ENCODE results near the gene TRIM25.
"Not testable (repeated sequence)": the region's sequence is repeated elsewhere in the genome, so short reads cannot be mapped to it uniquely, and the experiment has no call there.

TRIM25 gene, protein sequence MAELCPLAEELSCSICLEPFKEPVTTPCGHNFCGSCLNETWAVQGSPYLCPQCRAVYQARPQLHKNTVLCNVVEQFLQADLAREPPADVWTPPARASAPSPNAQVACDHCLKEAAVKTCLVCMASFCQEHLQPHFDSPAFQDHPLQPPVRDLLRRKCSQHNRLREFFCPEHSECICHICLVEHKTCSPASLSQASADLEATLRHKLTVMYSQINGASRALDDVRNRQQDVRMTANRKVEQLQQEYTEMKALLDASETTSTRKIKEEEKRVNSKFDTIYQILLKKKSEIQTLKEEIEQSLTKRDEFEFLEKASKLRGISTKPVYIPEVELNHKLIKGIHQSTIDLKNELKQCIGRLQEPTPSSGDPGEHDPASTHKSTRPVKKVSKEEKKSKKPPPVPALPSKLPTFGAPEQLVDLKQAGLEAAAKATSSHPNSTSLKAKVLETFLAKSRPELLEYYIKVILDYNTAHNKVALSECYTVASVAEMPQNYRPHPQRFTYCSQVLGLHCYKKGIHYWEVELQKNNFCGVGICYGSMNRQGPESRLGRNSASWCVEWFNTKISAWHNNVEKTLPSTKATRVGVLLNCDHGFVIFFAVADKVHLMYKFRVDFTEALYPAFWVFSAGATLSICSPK

DNA sequence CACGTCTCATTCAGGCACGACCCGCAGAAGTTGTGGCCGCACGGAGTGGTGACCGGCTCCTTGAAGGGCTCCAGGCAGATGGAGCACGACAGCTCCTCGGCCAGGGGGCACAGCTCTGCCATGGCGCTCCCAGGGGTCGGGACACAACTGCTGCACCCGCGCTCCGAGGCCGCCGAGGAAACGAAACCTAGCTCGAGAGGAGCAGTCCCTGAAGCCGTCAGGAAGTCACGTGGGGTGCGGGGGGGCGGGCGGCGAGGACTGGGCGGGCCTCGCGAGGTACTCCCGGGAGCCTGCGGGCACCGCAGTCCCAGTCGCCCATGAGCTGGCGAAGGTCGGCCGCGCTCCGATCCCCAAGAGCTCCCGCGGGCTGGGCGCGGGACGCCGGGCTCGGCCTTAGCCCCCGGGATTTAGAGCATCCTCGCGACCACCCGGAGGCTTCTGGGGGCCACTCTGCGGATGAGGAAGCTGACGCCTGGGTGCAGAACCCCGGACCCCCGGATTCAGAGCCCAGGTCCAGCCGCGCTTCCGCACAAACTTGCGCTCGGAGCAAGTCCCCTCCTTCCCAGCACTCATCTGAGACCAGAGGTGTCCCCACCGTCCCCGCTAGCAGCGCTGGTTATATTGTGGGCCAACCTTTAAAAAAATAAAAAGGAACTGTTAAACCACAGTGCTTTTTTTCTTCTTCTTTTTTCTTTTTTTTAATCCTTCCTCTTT is at the start of gene TRIM25:
TRIM25 (minus strand) TSS at position 183 of the 714 bp plus-strand sequence; CDS start at position 122, 61 bp downstream.
- peak; percentile 74 for DNase-seq (ENCODE audit: low read depth, low spot score)

DNA sequence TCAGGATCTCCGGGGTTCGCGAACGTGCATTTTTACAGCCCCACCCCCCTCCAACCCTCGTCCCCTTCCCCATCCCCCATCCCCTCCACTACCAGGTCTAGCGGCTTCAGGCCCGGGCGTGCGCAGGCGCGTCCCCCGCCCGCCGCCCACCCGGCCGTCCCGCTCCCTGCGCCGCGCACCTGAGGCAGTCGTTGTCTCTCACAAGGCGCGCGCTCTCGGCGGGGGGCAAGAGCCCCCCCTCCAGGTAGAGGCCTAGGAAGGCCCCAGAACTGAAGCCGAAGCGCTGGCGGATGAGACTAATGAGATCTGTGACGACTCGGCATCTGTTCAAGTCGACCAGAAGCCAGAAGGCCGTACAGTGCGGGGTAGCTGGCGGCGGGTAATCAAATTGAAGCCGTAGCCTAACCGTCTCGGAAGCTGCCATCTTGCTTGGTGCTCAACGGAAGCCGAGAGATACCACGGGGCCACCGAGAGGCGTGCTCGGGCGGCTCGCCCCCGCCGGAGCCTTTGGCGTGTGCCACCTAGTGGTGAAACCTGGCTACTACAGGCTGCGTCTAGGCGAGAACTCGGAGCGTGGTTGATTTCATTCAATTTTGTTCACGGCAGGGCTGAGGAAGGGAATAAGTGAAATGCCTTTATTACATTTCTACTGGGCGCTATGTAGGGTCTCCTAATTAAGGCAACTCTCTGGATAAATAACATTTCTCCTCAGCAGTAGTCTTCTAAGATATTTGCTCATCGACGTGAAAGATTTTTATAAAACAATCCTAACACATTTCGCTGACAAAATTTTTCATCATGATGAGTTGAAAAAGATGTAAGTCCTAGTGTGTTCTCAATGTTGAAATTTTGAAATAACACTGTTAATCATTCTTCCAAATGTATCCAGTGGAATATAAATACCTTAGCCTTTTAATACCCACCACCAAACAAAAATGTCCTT is 47.0 kb upstream of the TRIM25 start, which contains the start of gene COIL:
COIL (minus strand) TSS at position 455 of the 943 bp plus-strand sequence; CDS start at position 424, 31 bp downstream.
- DNase-seq (ENCODE audit: low read depth, low spot score) = peak; percentile 93

GRCh38 chr17:56956992-56957391 is 43.1 kb upstream of the TRIM25 start:
- no peak for DNase-seq (ENCODE audit: low read depth, low spot score)

- no peak for DNase-seq (ENCODE audit: low read depth, low spot score)
Measured at GRCh38 chr17:56949595-56949994, 35.7 kb upstream of the TRIM25 start.

DNA sequence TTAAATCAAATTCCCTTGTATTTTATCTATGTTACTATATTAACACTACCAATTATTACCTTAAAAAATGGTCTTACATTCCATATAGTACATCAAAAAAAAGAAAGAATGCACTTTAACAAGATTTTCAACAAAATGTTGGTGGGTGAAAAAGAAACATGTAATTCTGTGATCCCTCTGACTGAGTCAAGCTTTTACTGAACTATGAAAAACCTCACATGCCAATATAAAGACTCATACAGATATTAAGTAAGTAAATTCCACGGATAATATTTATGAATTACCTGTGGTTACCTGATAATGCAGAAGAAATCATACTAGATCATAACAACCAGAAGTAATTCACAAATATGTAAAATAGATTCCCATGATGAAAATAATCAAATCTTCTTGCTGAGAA is 34.6 kb upstream of the TRIM25 start:
- DNase-seq (ENCODE audit: low read depth, low spot score) = no peak

GRCh38 chr17:56947741-56948140 is 33.9 kb upstream of the TRIM25 start:
- no peak for DNase-seq (ENCODE audit: low read depth, low spot score)

- no peak for DNase-seq (ENCODE audit: low read depth, low spot score)
Measured at GRCh38 chr17:56945938-56946505, 32.2 kb upstream of the TRIM25 start.

- DNase-seq (ENCODE audit: low read depth, low spot score) = no peak
Measured at GRCh38 chr17:56943505-56944125, 29.8 kb upstream of the TRIM25 start.

DNA sequence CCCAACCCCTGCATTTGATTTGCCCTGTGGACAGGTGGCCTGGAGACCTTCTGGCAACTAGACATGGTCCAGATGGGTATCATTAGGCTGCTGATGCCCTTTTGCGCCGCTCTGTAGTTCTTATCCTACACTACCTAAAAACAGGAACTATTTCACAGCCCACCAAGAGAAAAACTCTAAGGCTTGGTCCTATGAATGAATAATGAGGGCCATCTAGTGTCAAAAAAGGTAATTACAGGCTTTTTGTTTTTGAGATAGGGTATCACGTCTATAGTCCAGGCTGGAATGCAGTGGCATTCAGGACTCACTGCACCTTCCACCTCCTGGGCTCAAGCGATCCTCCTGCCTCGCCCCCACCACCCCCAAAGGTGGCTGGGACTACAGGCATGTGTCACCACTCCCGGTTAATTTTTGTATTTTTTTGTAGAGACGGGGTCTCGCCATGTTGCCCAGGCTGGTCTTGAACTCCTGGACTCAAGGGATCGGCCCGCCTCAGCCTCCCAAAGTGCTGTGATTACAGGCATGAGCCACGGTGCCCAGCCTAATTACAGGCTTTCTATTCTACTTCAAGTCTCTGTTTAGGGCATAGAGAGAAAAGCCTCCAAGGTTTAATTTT is 26.1 kb upstream of the TRIM25 start:
- no peak for DNase-seq (ENCODE audit: low read depth, low spot score)

GRCh38 chr17:56938206-56938605 is 24.4 kb upstream of the TRIM25 start:
- DNase-seq (ENCODE audit: low read depth, low spot score) = not testable (repeated sequence)

- DNase-seq (ENCODE audit: low read depth, low spot score) = no peak
Measured at GRCh38 chr17:56937687-56938086, 23.8 kb upstream of the TRIM25 start.

GRCh38 chr17:56936697-56937322 is 23.0 kb upstream of the TRIM25 start:
- DNase-seq (ENCODE audit: low read depth, low spot score) = no peak

- DNase-seq (ENCODE audit: low read depth, low spot score) = no peak
Measured at GRCh38 chr17:56935461-56935860, 21.6 kb upstream of the TRIM25 start.

DNA sequence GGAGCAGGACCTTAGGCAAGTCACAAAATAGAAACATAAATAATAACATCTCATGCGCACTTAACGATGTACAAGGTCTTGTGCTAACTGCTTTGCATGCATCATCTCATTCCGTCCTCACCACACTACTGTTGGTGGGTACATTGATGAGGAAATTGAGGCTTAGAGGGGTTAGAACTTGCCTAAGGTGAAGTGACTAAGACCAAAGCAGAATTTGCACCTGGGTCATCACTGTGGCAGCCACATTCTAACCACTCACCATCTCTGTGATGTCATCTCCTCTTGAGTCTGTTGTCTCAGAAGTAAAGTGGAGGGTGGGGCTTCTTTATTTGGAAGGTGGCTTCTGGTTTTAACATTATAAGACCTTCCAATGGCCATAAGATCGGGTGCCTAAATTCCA is 20.4 kb upstream of the TRIM25 start:
- no peak for DNase-seq (ENCODE audit: low read depth, low spot score)

GRCh38 chr17:56933868-56934267 is 20.0 kb upstream of the TRIM25 start:
- DNase-seq (ENCODE audit: low read depth, low spot score) = no peak

GRCh38 chr17:56933151-56933745 is 19.4 kb upstream of the TRIM25 start:
- DNase-seq (ENCODE audit: low read depth, low spot score) = no peak

GRCh38 chr17:56930739-56931337 is 17.0 kb upstream of the TRIM25 start:
- no peak for DNase-seq (ENCODE audit: low read depth, low spot score)

- no peak for DNase-seq (ENCODE audit: low read depth, low spot score)
Measured at GRCh38 chr17:56929362-56929969, 15.6 kb upstream of the TRIM25 start.
